ENCODE data around the gene CHKB. TPM values are rescaled to one million over a fixed set of nuclear protein-coding genes. Genes with fewer than 3 reads are reported as not detected.

CHKB gene
- polyA plus RNA-seq, 1 donor (not counting 4 experiments of a cell fraction or from before 2014, with no cell fraction given): 49.0 TPM

GRCh38 chr22:50613291-50613981 is 30.8 kb upstream of the CHKB start:
- peaks cover 2% of the 10 kb centered on the region for H3K4me1 ChIP-seq (ENCODE audit: control insufficient read depth, extremely low read depth, insufficient read depth, low read length)
- no peaks in the 10 kb centered on the region for H3K79me2 ChIP-seq (ENCODE audit: control insufficient read depth, insufficient read depth, low read length)
- no peak overlapping the region for H2AFZ ChIP-seq (ENCODE audit: control insufficient read depth, low read length)
- H3K9me1 ChIP-seq (ENCODE audit: control insufficient read depth, extremely low read depth, insufficient read depth, low read length): no peaks in the 10 kb centered on the region
- H3K36me3 ChIP-seq (ENCODE audit: control insufficient read depth in 2 of 2, extremely low read depth in 1 of 2, insufficient read depth in 2 of 2, low read length in 2 of 2): no peaks in the 10 kb centered on the region
- no peak overlapping the region for H3K9ac ChIP-seq (ENCODE audit: control insufficient read depth, extremely low read depth, insufficient read depth, low read length)
- FAIRE-seq (no peak), DNase-seq (ENCODE audit: low read depth, low spot score) (no peak)
- H3K27ac ChIP-seq (ENCODE audit: control insufficient read depth, insufficient read depth, low read length): no peak overlapping the region
- no peaks in the 10 kb centered on the region for H3K9me3 ChIP-seq (ENCODE audit: control insufficient read depth, low read depth, low read length)
- TF ChIP-seq CTCF (optimal IDR thresholded peaks at IDR 0.05 in 1 of 3, IDR thresholded peaks at IDR 0.05 in 1 of 3, conservative IDR thresholded peaks at IDR 0.05 in 1 of 3; ENCODE audit: extremely low read depth in 1 of 3, insufficient read depth in 2 of 3, low read length in 3 of 3) (peak in 2 of 3 experiments; percentile 5 to 14), EZH2 (IDR thresholded peaks at IDR 0.05; ENCODE audit: low read length) (no peak)
- peaks cover 2% of the 10 kb centered on the region for H3K27me3 ChIP-seq (ENCODE audit: control insufficient read depth, extremely low read depth, insufficient read depth, low read length)
- no peak overlapping the region for H3K4me2 ChIP-seq (ENCODE audit: control insufficient read depth, extremely low read depth, insufficient read depth, low read depth, low read length)
- H4K20me1 ChIP-seq (ENCODE audit: control insufficient read depth, extremely low read depth, insufficient read depth, low read length): no peaks in the 10 kb centered on the region
- dilution Hi-C loops (cut with MboI; ENCODE audit: extremely low pct_ligation_motif_present, low sequenced_read_pairs): no loop called here
- H3K4me3 ChIP-seq (ENCODE audit: control insufficient read depth in 2 of 3, extremely low read depth in 1 of 3, insufficient read depth in 2 of 3, low read depth in 1 of 3, low read length in 3 of 3): no peak overlapping the region

GRCh38 chr22:50612528-50613221 is 30.0 kb upstream of the CHKB start:
- Histone ChIP-seq H3K27me3 (ENCODE audit: control insufficient read depth, extremely low read depth, insufficient read depth, low read length) (peaks cover 3% of the 10 kb centered on the region), H3K9me1 (ENCODE audit: control insufficient read depth, extremely low read depth, insufficient read depth, low read length) (no peaks in the 10 kb centered on the region), H3K79me2 (ENCODE audit: control insufficient read depth, insufficient read depth, low read length) (no peaks in the 10 kb centered on the region), H3K9me3 (ENCODE audit: control insufficient read depth, low read depth, low read length) (no peaks in the 10 kb centered on the region), H3K4me2 (ENCODE audit: control insufficient read depth, extremely low read depth, insufficient read depth, low read depth, low read length) (peak overlapping the region; percentile 15), H3K36me3 (ENCODE audit: control insufficient read depth in 2 of 2, extremely low read depth in 1 of 2, insufficient read depth in 2 of 2, low read length in 2 of 2) (no peaks in the 10 kb centered on the region), H2AFZ (ENCODE audit: control insufficient read depth, low read length) (no peak overlapping the region), H3K9ac (ENCODE audit: control insufficient read depth, extremely low read depth, insufficient read depth, low read length) (no peak overlapping the region), H3K4me1 (ENCODE audit: control insufficient read depth, extremely low read depth, insufficient read depth, low read length) (peaks cover 2% of the 10 kb centered on the region), H3K4me3 (ENCODE audit: control insufficient read depth in 2 of 3, extremely low read depth in 1 of 3, insufficient read depth in 2 of 3, low read depth in 1 of 3, low read length in 3 of 3) (no peak overlapping the region), H3K27ac (ENCODE audit: control insufficient read depth, insufficient read depth, low read length) (no peak overlapping the region), H4K20me1 (ENCODE audit: control insufficient read depth, extremely low read depth, insufficient read depth, low read length) (no peaks in the 10 kb centered on the region)
- no peak for DNase-seq (ENCODE audit: low read depth, low spot score)
- no peak for FAIRE-seq
- TF ChIP-seq EZH2 (IDR thresholded peaks at IDR 0.05; ENCODE audit: low read length) (no peak), CTCF (optimal IDR thresholded peaks at IDR 0.05 in 1 of 3, IDR thresholded peaks at IDR 0.05 in 1 of 3, conservative IDR thresholded peaks at IDR 0.05 in 1 of 3; ENCODE audit: extremely low read depth in 1 of 3, insufficient read depth in 2 of 3, low read length in 3 of 3) (no peak)
- dilution Hi-C loops (cut with MboI; ENCODE audit: extremely low pct_ligation_motif_present, low sequenced_read_pairs): no loop called here
